Inflammatory macrophage treated with lipopolysaccharide for 4 hours (primary cell): Measurements from ENCODE around the gene GRIA1.
"Not testable (repeated sequence)": the region's sequence is repeated elsewhere in the genome, so short reads cannot be mapped to it uniquely, and the experiment has no call there.

Experiments
- DNase-seq: peaks from one replicate; pipeline ENCODE4 v3.0.0-alpha.2; 2020

GRIA1 gene

DNA sequence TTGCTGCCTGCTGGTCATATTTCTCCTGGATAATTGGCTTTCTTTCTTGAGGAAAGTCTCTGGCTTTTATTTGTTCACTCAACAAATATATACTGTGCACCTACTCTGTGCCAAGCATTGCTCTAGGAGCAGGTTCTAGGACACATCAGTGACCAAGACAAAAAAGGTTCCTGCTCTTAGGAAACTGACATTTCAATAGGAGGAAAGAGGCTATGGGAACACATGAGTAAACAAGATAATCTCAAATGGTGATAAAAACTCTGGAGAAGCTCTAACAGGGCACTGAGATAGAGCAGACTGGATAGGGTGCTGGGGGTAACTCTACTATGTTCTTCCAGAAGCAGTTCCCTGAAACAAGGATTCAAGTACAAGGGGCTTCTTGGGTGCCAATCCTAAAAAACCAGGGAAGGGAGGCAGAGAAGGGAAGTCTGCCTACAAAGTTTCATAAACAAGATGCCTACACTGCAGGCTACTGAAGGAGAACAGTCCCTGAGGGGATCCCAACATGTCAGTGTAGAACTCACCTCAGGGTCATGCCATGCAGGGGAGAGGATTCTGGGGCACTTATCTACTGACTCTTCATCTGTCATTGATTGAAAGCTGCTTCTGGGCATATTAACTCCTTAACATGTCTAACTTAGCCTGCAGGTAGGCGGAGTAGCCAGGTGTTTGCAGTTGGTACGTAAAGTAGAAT is 181.3 kb downstream of the GRIA1 start:
- no peak for DNase-seq

- DNase-seq: no peak
These were observed 182.0 kb downstream of the GRIA1 start for GRCh38 chr5:153672347-153673090.

DNA sequence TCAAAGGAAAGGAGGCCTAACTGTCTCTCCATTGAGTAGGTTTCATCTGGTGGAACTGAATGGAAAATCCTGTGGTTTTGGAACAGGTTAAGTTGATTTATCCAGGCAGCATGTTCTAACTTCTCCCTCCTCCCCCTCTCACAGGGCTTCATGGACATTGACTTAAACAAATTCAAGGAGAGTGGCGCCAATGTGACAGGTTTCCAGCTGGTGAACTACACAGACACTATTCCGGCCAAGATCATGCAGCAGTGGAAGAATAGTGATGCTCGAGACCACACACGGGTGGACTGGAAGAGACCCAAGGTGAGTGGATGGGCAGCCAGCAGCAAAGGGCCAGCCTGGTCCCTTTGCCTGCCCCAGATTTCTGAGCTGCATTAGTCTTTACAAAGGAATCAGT is 183.9 kb downstream of the GRIA1 start:
- DNase-seq: no peak

DNA sequence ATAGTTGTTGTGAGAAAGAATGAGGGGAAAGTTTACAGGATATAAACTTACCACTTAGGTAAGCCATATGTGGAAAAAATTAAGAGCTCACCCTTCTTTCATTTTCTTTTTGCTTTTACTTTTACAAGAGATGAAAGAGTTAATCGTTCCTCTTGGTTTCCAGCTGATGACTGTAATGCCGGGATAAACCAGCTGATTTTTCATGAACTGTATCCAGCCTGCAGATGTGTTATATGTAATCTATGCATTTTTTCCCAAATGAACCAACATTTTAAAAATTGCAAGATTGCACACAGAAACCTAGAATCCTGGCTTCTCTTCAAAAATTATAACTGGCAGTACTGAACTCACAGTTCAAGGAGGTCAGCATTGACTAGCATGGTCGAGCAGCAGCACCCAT is 185.9 kb downstream of the GRIA1 start:
- no peak for DNase-seq

- no peak for DNase-seq
These were observed 186.4 kb downstream of the GRIA1 start for GRCh38 chr5:153676821-153677220.

GRCh38 chr5:153678617-153679329 is 188.3 kb downstream of the GRIA1 start:
- DNase-seq: no peak

GRCh38 chr5:153690236-153690635 is 199.8 kb downstream of the GRIA1 start:
- DNase-seq: no peak

DNA sequence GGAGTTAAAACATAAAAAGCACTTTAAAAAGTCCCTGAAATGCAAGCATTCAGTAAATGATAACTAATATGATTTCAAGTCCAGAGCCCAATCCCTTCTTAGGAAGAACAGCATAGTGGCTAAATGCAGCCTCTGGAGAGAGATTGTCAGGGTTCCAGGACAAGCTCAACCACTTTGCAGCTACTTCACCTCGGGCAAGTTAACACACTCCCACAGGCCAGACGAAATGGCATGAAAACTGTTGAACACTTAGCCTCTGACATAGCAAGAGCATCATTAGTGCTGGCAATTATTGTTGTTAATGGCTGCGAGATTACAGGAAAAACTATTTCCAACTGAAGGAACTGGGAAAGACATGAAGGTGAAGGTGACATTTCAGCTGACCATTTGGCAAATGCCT is 205.8 kb downstream of the GRIA1 start:
- no peak for DNase-seq

GRCh38 chr5:153699035-153699434 is 208.6 kb downstream of the GRIA1 start:
- no peak for DNase-seq

GRCh38 chr5:153700940-153701339 is 210.5 kb downstream of the GRIA1 start:
- DNase-seq: no peak

DNA sequence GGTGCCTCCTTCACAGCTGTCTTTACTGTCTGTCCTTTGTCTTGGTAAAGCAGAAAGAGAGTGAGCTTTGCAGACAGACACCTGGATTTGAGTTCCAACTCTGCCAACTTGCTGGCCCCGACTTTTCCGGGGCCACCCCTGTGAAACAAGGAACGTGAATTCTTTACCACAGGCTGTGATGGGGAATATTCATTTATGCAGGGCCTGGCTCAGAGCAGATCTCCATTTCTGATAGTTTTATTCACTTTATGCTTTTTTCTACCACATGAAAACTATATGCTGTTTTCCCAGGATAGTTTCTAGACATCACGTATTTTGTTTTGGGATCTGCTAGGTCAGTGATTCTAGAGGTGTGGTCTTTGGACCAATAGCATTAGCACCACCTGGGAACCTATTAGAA is 211.8 kb downstream of the GRIA1 start:
- no peak for DNase-seq

GRCh38 chr5:153704110-153704509 is 213.6 kb downstream of the GRIA1 start:
- DNase-seq: no peak

DNA sequence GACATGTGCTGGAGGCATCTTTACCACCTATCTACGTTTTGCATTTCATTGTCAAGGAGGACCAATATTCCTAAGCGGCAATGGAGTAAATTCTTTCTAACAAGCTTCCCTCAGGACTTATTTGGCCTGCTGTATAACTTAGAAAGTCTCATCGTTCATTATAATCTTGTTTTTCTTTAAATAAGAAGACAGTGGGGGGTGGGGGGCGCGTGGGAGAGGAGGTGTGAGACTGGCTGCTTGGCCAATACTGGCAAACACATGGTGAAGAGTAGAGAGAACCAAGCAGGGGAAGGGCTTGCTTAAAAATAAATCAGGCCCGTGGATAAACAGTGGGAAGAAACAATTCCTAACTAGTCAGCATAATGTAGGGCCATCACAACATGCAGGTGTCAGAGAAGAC is 217.2 kb downstream of the GRIA1 start:
- no peak for DNase-seq

DNA sequence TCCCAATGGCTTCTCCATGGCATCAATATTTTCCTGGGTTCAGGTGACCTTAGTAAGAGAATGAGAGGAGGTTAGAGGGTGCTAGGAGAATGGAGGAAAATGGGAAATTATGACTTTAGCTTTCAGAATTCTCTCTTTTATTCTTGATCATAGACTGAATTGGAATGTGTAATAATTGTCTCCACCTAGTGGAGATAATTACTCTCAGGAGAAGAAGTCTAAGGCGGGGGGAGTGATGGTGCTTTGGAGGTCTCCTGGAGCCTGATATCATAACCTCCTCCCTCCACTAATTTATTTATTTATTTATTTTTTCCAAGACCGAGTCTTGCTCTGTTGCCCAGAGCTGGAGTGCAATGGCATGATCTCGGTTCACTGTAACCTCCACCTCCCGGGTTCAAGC is 221.3 kb downstream of the GRIA1 start:
- no peak for DNase-seq

DNA sequence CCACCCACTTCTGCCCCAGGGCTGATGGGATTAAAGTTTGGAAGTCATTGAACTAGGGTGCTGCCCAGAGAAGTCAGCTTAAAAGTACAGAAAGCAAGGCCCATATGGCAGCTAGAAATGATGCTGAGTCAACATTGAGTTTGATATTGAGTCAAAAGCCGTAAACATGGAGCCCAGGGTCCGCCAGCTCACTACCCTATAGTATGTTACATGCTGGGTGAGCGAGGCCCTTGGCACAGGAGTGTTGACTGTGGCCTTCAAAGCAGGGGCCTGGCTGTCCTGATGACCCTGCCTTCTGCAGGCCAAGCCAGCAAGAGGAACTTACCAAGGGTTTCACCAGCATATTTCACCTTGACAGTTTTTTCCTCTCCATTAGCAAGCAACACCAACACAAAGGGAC is 222.5 kb downstream of the GRIA1 start:
- no peak for DNase-seq

DNA sequence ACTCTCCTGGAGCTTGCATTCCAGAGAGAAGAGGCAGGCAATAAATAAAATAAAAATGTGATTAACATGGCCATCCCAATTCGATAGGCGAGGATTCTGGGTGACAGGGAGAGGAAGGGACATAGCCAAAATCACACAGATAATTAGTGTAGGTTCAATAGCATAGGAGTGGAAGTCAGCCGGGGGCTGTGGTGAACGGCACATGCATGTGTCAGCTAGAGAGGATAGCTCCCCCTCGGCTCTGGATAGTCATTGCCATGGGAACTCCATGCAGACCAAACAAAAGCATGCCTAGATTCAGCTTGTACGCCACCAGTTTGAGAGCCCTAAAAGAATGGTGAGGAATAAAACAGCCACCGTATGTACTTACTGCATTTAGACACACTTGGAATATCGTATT is 223.5 kb downstream of the GRIA1 start:
- no peak for DNase-seq

- DNase-seq: no peak
These were observed 224.3 kb downstream of the GRIA1 start for GRCh38 chr5:153714798-153715197.

DNA sequence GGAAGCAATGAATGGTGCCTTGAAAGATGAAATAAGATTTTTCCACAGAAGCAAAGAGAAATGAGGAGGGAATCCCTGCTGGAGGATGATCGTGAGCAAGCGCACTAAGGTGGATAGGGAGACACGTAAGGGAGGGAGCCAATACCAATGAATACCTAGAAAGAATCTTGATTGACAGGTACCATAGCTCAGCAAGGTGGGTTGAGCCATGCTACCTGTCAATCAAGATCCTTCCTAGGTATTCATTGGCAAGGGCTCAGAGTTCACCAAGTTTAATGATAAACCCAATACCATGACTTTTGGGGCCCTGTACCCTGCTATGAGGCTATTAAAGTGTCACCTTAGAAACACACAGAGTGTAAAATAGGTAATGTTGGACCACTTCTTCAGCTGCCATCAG is 226.8 kb downstream of the GRIA1 start:
- no peak for DNase-seq

GRCh38 chr5:153718713-153719112 is 228.2 kb downstream of the GRIA1 start:
- DNase-seq: no peak

DNA sequence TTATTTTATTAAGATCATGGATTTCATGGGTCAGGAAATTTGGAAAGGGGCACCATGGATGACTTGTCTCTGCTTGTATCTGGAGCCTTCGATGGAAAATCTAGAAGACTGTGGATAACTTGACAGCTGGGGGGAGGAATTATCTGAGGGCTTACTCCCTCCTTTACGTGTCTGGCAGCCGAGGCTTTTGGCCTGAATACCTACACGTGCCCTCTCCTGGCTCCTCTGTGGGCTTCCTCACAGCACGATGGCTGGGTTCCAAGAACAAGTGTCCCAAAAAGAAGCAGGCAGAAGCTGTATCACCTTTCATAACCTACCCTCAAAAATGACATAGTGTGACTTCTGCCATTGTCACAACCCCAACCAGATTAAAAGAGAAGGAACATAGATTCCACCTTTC is 228.9 kb downstream of the GRIA1 start:
- DNase-seq: no peak

- not testable (repeated sequence) for DNase-seq
These were observed 232.6 kb downstream of the GRIA1 start for GRCh38 chr5:153723022-153723610.

GRCh38 chr5:153742060-153742459 is 251.6 kb downstream of the GRIA1 start:
- no peak for DNase-seq

- no peak for DNase-seq
These were observed 254.3 kb downstream of the GRIA1 start for GRCh38 chr5:153744751-153745150.
